Endothelial cell of umbilical vein (primary cell): Measurements from ENCODE around the gene CARMIL3. TPM values are rescaled to one million over a fixed set of nuclear protein-coding genes. Genes with fewer than 3 reads are reported as not detected.

Source experiments
- BruUV-seq: library from RNA; stranded (reverse); fragments of 400-500 nt; replicated peaks from 2 replicates; lab custom pipeline; 2021; lab: Mats Ljungman, UMichigan
- CTCF ChIA-PET: fragments of 300-600, 350-600 bp; sonication (Branson Sonifier 250); formaldehyde crosslinking; loops from one replicate; lab custom pipeline; 2021; ENCODE audit warnings: antibody characterized with exemption, inconsistent platforms; lab: Charles Lee
- POLR2A ChIA-PET: fragments of 300-600, 350-600 bp; sonication (Branson Sonifier 250); formaldehyde crosslinking; loops from one replicate; lab custom pipeline; 2021; ENCODE audit warnings: antibody characterized with exemption, inconsistent platforms; lab: Charles Lee
- DNase-seq: peaks from one replicate; pipeline ENCODE4 v3.0.0-alpha.2; 2011; ENCODE audit warnings: low read depth, low spot score
- FAIRE-seq: peaks from 2 replicates; lab custom pipeline; 2011; peaks lifted over from hg19 to GRCh38; lab: Jason Lieb, UNC
- H2AFZ ChIP-seq: 2 replicates; pipeline ENCODE4 v1.6.0; 2012; ENCODE audit warnings: low read depth, low read length, control low read depth, inconsistent platforms
- H3K27ac ChIP-seq: 2 replicates; pipeline ENCODE4 v1.5.1; 2011; ENCODE audit warnings: low read depth, mild to moderate bottlenecking, control low read depth, low read length, moderate library complexity; ENCODE audit not compliant: insufficient read depth
- H3K27me3 ChIP-seq, 2 experiments: 2 replicates each; pipeline versions ENCODE4 v1.6.0 to v1.6.1; 2011; ENCODE audit warnings: low read length in 2 of 2, mixed read lengths in 1 of 2; ENCODE audit not compliant: control insufficient read depth in 2 of 2, insufficient read depth in 2 of 2
- H3K36me3 ChIP-seq, 2 experiments: 2 replicates in 1 of 2; 3 replicates in 1 of 2; pipeline ENCODE4 v1.5.1; 2011; ENCODE audit warnings: low read length in 2 of 2, mild to moderate bottlenecking in 1 of 2, moderate library complexity in 1 of 2; ENCODE audit not compliant: control insufficient read depth in 2 of 2, insufficient read depth in 2 of 2; ENCODE audit errors: extremely low read depth in 1 of 2
- H3K4me1 ChIP-seq: 3 replicates; pipeline ENCODE4 v1.5.1; 2011; ENCODE audit warnings: mild to moderate bottlenecking, low read length; ENCODE audit not compliant: control insufficient read depth, insufficient read depth; ENCODE audit errors: extremely low read depth
- H3K4me2 ChIP-seq: 2 replicates; pipeline ENCODE4 v1.6.1; 2011; ENCODE audit warnings: low read length, control low read depth, mixed read lengths; ENCODE audit not compliant: insufficient read depth
- H3K4me3 ChIP-seq, 3 experiments: fragments of 200-600 bp in 1 of 3; sonication (generic), shearing (Covaris generic) in 1 of 3; replicated peaks in 1 of 3; 2 replicates each; pipeline ENCODE4 v1.5.1; 2011 to 2016; ENCODE audit warnings: control low read depth in 3 of 3, low read length in 3 of 3, mild to moderate bottlenecking in 2 of 3, inconsistent platforms in 1 of 3, low read depth in 1 of 3, moderate library complexity in 1 of 3; ENCODE audit not compliant: insufficient read depth in 1 of 3
- H3K79me2 ChIP-seq: 2 replicates; pipeline ENCODE4 v1.6.0; 2012; ENCODE audit warnings: low read length, inconsistent platforms; ENCODE audit not compliant: control insufficient read depth, insufficient read depth
- H3K9ac ChIP-seq: replicated peaks from 2 replicates; pipeline ENCODE3; 2011; ENCODE audit warnings: low read length, control low read depth; ENCODE audit not compliant: insufficient read depth; ENCODE audit errors: extremely low read depth
- H3K9me1 ChIP-seq: replicated peaks from 3 replicates; pipeline ENCODE4 v1.6.0; 2011; ENCODE audit warnings: mild to moderate bottlenecking, low read length; ENCODE audit not compliant: control insufficient read depth, insufficient read depth; ENCODE audit errors: extremely low read depth
- H3K9me3 ChIP-seq: replicated peaks from 2 replicates; pipeline ENCODE4 v1.5.1; 2012; ENCODE audit warnings: low read length, inconsistent platforms; ENCODE audit not compliant: control insufficient read depth, insufficient read depth
- H4K20me1 ChIP-seq: replicated peaks from 2 replicates; pipeline ENCODE3; 2011; ENCODE audit warnings: mild to moderate bottlenecking, low read length; ENCODE audit not compliant: control insufficient read depth, insufficient read depth; ENCODE audit errors: extremely low read depth
- EZH2 ChIP-seq: IDR thresholded peaks from 2 replicates; pipeline ENCODE4 v1.6.1; 2012; ENCODE audit warnings: borderline replicate concordance, low read depth, mild to moderate bottlenecking, moderate library complexity, low read length, inconsistent platforms; ENCODE audit not compliant: severe bottlenecking
- FOS ChIP-seq: IDR thresholded peaks from 2 replicates; pipeline ENCODE4 v1.6.1; 2011; ENCODE audit warnings: mild to moderate bottlenecking, low read length, moderate library complexity, borderline replicate concordance; ENCODE audit not compliant: insufficient read depth
- GATA2 ChIP-seq: IDR thresholded peaks from 2 replicates; pipeline ENCODE4 v1.7.0; 2011; ENCODE audit warnings: low read depth, mild to moderate bottlenecking, moderate library complexity, mixed read lengths, low read length; ENCODE audit not compliant: insufficient read length, insufficient read depth
- JUN ChIP-seq: IDR thresholded peaks from 2 replicates; pipeline ENCODE4 v1.6.1; 2011; ENCODE audit warnings: borderline replicate concordance, low read depth; ENCODE audit not compliant: insufficient read length, insufficient read depth
- MYC ChIP-seq: IDR thresholded peaks from one replicate; pipeline ENCODE4 v1.6.1; 2011; ENCODE audit warnings: mild to moderate bottlenecking, low read depth, low read length
- POLR2A ChIP-seq: IDR thresholded peaks from 2 replicates; pipeline ENCODE4 v1.6.1; 2012; ENCODE audit warnings: low read depth, mild to moderate bottlenecking, control low read depth, low read length
- POLR2AphosphoS5 ChIP-seq: IDR thresholded peaks from 2 replicates; pipeline ENCODE4 v1.6.1; 2012; ENCODE audit warnings: low read depth, mild to moderate bottlenecking, control low read depth, low read length, moderate library complexity; ENCODE audit not compliant: insufficient read depth
- dilution Hi-C: fragments of 300-500 bp; cut with MboI; formaldehyde crosslinking; loops from one replicate; pipeline ENCODE4 v1.15.0; 2019; ENCODE audit warnings: low sequenced_read_pairs; ENCODE audit not compliant: extremely low pct_ligation_motif_present
- intact Hi-C: fragments of 100-400 bp; cut with micrococcal nuclease; formaldehyde crosslinking; loops from one replicate; pipeline ENCODE4 v1.10.0; 2022
- polyA plus RNA-seq, 4 experiments: library from polyadenylated mRNA; depleted of rRNA in 3 of 4; stranded (reverse) in 3 of 4; unstranded in 1 of 4; fragments of >200 nt; gene quantifications; 2 replicates each; pipeline versions ENCODE4 v1.2.1 to v1.2.3, GENCODE V29; 2011 to 2012; ENCODE audit warnings: missing spikeins in 1 of 4
- total RNA-seq: library from RNA; stranded (reverse); gene quantifications from 2 replicates; pipeline ENCODE4 v1.2.3, GENCODE V29; 2021
- TF ChIP-seq, protein P1 (sequence below), 2 donors: IDR thresholded peaks; 1 replicate in 1 of 2; 2 replicates in 1 of 2; pipeline ENCODE4 v1.5.1; 2011; ENCODE audit warnings: low read length in 2 of 2, mild to moderate bottlenecking in 2 of 2, moderate library complexity in 2 of 2, control low read depth in 1 of 2, inconsistent platforms in 1 of 2, low read depth in 1 of 2; ENCODE audit not compliant: insufficient read depth in 1 of 2; ENCODE audit errors: extremely low read depth in 1 of 2
- TF ChIP-seq, protein P2 (sequence below): IDR thresholded peaks from 2 replicates; pipeline ENCODE4 v1.6.1; 2011; ENCODE audit not compliant: insufficient read depth, insufficient read length

The CARMIL3 gene
- total and polyA plus RNA-seq, 2 donors (not counting 3 experiments of a cell fraction or from before 2014, with no cell fraction given), result 0.03 TPM; not detected in 1

- no TSS peak for BruUV-seq
Measured at GRCh38 chr14:24072881-24073877, 21.4 kb downstream of the CARMIL3 start.

More at GRCh38 chr14:24072881-24073877, 21.4 kb downstream of the CARMIL3 start:
- CTCF ChIA-PET, result interaction anchor here (1.1 to 1.6 kb wide), 4 partner anchors 15 to 36 kb away, joined by 3 to 5 read pairs (median 4); no protein-coding TSS in a partner anchor
- no peak for DNase-seq
- intact Hi-C loops, result no loop called here
- H3K27ac ChIP-seq, result no peak overlapping the region
- H3K4me2 ChIP-seq, result no peak overlapping the region
- no peak overlapping the region for H2AFZ ChIP-seq
- no peak overlapping the region for H3K4me3 ChIP-seq
- TF ChIP-seq MYC, result no peak
- TF ChIP-seq FOS, result no peak
- no peak for TF ChIP-seq POLR2A
- no peak for TF ChIP-seq JUN
- TF ChIP-seq POLR2AphosphoS5, result no peak
- TF ChIP-seq GATA2, result no peak
- TF ChIP-seq, protein P1, sequence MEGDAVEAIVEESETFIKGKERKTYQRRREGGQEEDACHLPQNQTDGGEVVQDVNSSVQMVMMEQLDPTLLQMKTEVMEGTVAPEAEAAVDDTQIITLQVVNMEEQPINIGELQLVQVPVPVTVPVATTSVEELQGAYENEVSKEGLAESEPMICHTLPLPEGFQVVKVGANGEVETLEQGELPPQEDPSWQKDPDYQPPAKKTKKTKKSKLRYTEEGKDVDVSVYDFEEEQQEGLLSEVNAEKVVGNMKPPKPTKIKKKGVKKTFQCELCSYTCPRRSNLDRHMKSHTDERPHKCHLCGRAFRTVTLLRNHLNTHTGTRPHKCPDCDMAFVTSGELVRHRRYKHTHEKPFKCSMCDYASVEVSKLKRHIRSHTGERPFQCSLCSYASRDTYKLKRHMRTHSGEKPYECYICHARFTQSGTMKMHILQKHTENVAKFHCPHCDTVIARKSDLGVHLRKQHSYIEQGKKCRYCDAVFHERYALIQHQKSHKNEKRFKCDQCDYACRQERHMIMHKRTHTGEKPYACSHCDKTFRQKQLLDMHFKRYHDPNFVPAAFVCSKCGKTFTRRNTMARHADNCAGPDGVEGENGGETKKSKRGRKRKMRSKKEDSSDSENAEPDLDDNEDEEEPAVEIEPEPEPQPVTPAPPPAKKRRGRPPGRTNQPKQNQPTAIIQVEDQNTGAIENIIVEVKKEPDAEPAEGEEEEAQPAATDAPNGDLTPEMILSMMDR (IDR thresholded peaks at IDR 0.05; ENCODE audit: extremely low read depth in 1 of 2, insufficient read depth in 1 of 2, low read depth in 1 of 2, low read length in 2 of 2), result no peak
- TF ChIP-seq, protein P2, sequence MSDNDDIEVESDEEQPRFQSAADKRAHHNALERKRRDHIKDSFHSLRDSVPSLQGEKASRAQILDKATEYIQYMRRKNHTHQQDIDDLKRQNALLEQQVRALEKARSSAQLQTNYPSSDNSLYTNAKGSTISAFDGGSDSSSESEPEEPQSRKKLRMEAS, result no peak
- TF ChIP-seq EZH2, result no peak
- no peaks in the 10 kb centered on the region for H3K9me1 ChIP-seq
- dilution Hi-C loops, result no loop called here
- H4K20me1 ChIP-seq, result no peaks in the 10 kb centered on the region
- H3K9ac ChIP-seq, result no peak overlapping the region
- POLR2A ChIA-PET, result no interaction called here
- no peaks in the 10 kb centered on the region for H3K79me2 ChIP-seq
- no peaks in the 10 kb centered on the region for H3K4me1 ChIP-seq
- no peak for FAIRE-seq
- H3K9me3 ChIP-seq, result no peaks in the 10 kb centered on the region
- no peaks in the 10 kb centered on the region for H3K27me3 ChIP-seq
- no peaks in the 10 kb centered on the region for H3K36me3 ChIP-seq
